Loucy (cell line): Measurements from ENCODE around the gene CRYBA4.
A peak's percentile ranks its signal among the peaks of the same experiment; 100 is the strongest.

Experiments used
- H2AFZ ChIP-seq: fragments of 200-600 bp; sonication (generic); 2 replicates; pipeline ENCODE4 v1.6.0; 2016; ENCODE audit warnings: antibody characterized with exemption, mild to moderate bottlenecking, low read length, moderate library complexity
- H3F3A ChIP-seq: fragments of 200-600 bp; 2 replicates; pipeline ENCODE4 v1.6.0; 2016; ENCODE audit warnings: antibody characterized with exemption, low read depth, mild to moderate bottlenecking
- H3K27me3 ChIP-seq: fragments of 200-600 bp; sonication (generic); 2 replicates; pipeline ENCODE4 v1.6.1; 2014; ENCODE audit warnings: low read length, mild to moderate bottlenecking; ENCODE audit not compliant: insufficient read depth, poor library complexity, severe bottlenecking
- H3K36me3 ChIP-seq: fragments of 200-600 bp; sonication (generic); 2 replicates; pipeline ENCODE4 v1.6.1; 2016; ENCODE audit warnings: low read length; ENCODE audit not compliant: insufficient read depth
- H3K4me1 ChIP-seq: fragments of 200-600 bp; sonication (generic); 2 replicates; pipeline ENCODE4 v1.5.1; 2014; ENCODE audit warnings: low read length, mild to moderate bottlenecking; ENCODE audit not compliant: insufficient read depth, poor library complexity, severe bottlenecking
- H3K4me2 ChIP-seq: fragments of 200-600 bp; sonication (generic); 2 replicates; pipeline ENCODE4 v1.6.0; 2014; ENCODE audit warnings: antibody characterized with exemption, low read length, low read depth, mild to moderate bottlenecking; ENCODE audit not compliant: poor library complexity, severe bottlenecking
- H3K4me3 ChIP-seq: fragments of 200-600 bp; sonication (generic); 2 replicates; pipeline ENCODE4 v1.5.1; 2014; ENCODE audit warnings: low read length, mild to moderate bottlenecking, mixed read lengths; ENCODE audit not compliant: poor library complexity, severe bottlenecking
- H3K79me2 ChIP-seq: fragments of 200-600 bp; sonication (generic); 2 replicates; pipeline ENCODE4 v1.6.1; 2014; ENCODE audit warnings: low read length; ENCODE audit not compliant: insufficient read depth
- H3K9ac ChIP-seq: fragments of 200-600 bp; sonication (generic); 2 replicates; pipeline ENCODE4 v1.6.0; 2014; ENCODE audit warnings: mild to moderate bottlenecking, low read depth, low read length, moderate library complexity; ENCODE audit not compliant: poor library complexity, severe bottlenecking
- H3K9me2 ChIP-seq: fragments of 200-600 bp; sonication (generic); replicated peaks from 2 replicates; pipeline ENCODE4 v1.6.1; 2016; ENCODE audit warnings: low read depth, low read length, mixed read lengths
- H3K9me3 ChIP-seq: fragments of 200-600 bp; sonication (generic); 2 replicates; pipeline ENCODE4 v1.6.1; 2014; ENCODE audit warnings: mild to moderate bottlenecking, antibody characterized with exemption, low read length, low read depth; ENCODE audit not compliant: insufficient read depth
- H4K20me1 ChIP-seq: fragments of 200-600 bp; sonication (generic); 2 replicates; pipeline ENCODE4 v1.6.0; 2014; ENCODE audit warnings: antibody characterized with exemption, low read length, mild to moderate bottlenecking; ENCODE audit not compliant: insufficient read depth, poor library complexity, severe bottlenecking
- EZH2phosphoT487 ChIP-seq: fragments of 200-600 bp; IDR thresholded peaks from 2 replicates; pipeline ENCODE4 v1.6.1; 2018; ENCODE audit warnings: antibody characterized with exemption, mild to moderate bottlenecking, moderate library complexity, borderline replicate concordance
- TF ChIP-seq, protein P1 (sequence below): fragments of 200-600 bp; sonication (generic); conservative IDR thresholded peaks from 2 replicates; pipeline ENCODE4 v1.5.1; 2014; ENCODE audit warnings: mild to moderate bottlenecking, antibody characterized with exemption, low read length

The CRYBA4 gene

DNA sequence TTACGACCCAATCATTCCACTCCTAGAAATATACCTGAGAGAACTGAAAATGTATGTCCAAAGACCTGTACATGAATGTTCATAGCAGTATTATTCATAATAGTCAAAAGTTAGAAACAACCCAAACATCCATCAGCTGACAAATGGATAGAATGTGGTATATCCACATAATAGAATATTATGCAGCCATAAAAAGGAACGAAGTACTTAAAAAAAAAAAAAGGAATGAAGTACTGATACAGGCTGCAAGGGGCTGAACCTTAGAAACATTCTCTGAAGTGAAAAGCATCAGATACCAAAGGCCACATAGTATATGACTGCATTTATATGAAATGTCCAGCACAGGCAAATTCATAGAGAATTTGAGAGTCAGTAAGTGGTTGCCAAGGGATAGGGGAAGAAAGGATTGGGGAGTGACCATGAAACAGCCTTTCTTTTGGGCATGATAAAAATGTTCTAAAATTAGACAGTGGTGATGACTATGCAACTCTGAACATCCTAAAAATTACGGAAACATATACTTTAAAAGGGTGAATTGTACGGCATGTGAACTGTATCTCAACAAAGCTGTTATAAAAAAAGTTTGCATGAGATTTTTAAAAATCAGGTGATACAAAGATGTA is 33.7 kb upstream of the CRYBA4 start:
- no peaks in the 10 kb centered on the region for H3K27me3 ChIP-seq
- peaks cover 25% of the 10 kb centered on the region for H3K79me2 ChIP-seq
- H3K36me3 ChIP-seq: no peaks in the 10 kb centered on the region
- no peak overlapping the region for H3K9ac ChIP-seq
- H3F3A ChIP-seq: 0 out of 2 replicates have a peak, but pooled peaks cover 3% of the 10 kb centered on the region
- no peak overlapping the region for H3K4me3 ChIP-seq
- H3K9me3 ChIP-seq: no peaks in the 10 kb centered on the region
- H4K20me1 ChIP-seq: peaks cover 6% of the 10 kb centered on the region
- peaks cover 43% of the 10 kb centered on the region for H3K4me1 ChIP-seq
- H3K9me2 ChIP-seq: no peaks in the 10 kb centered on the region
- H3K4me2 ChIP-seq: peak overlapping the region; percentile 75
- no peak overlapping the region for H2AFZ ChIP-seq
- TF ChIP-seq, protein P1, sequence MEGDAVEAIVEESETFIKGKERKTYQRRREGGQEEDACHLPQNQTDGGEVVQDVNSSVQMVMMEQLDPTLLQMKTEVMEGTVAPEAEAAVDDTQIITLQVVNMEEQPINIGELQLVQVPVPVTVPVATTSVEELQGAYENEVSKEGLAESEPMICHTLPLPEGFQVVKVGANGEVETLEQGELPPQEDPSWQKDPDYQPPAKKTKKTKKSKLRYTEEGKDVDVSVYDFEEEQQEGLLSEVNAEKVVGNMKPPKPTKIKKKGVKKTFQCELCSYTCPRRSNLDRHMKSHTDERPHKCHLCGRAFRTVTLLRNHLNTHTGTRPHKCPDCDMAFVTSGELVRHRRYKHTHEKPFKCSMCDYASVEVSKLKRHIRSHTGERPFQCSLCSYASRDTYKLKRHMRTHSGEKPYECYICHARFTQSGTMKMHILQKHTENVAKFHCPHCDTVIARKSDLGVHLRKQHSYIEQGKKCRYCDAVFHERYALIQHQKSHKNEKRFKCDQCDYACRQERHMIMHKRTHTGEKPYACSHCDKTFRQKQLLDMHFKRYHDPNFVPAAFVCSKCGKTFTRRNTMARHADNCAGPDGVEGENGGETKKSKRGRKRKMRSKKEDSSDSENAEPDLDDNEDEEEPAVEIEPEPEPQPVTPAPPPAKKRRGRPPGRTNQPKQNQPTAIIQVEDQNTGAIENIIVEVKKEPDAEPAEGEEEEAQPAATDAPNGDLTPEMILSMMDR: no peak
- no peak for TF ChIP-seq EZH2phosphoT487

DNA sequence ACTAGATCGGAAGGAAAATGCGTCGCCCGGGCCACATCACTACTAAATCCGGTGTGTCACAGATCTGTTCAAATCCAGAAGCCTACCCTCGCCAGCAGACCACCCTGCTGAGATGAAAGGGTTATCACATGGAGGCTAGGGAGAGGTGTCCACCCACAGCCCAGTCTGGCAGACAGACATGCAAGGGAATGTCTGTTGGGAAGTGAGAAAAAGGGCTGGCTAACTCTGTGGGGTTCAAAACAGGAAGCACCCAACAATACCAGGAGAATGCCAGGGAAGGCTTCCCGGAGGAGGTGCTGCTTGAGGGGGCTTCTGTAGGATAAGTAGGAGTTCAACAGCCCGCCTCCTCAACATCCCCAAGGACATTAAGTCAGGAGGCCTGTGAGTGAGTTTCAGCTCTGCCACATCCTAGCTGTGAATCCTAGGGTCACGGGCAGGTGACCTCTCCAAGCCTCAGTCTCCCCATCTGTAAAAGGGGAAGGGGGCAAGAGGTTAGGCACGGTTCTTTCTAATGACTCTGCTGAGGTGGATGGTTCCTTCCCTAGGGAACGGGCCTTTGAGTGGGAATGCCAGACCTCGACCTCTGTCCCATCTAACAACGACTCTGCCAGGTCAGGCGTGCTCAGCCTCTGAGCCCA is 32.9 kb upstream of the CRYBA4 start:
- Histone ChIP-seq H3K27me3 (no peaks in the 10 kb centered on the region), H3K9ac (peak overlapping the region; percentile 78), H3K4me2 (peak overlapping the region; percentile 75), H3K4me1 (peaks cover 45% of the 10 kb centered on the region), H3K36me3 (no peaks in the 10 kb centered on the region), H4K20me1 (peaks cover 6% of the 10 kb centered on the region), H3K9me3 (no peaks in the 10 kb centered on the region), H3K79me2 (peaks cover 23% of the 10 kb centered on the region), H3K4me3 (peak overlapping the region; percentile 84), H2AFZ (no peak overlapping the region), H3K9me2 (no peaks in the 10 kb centered on the region), H3F3A (0 out of 2 replicates have a peak, but pooled peaks cover 3% of the 10 kb centered on the region)
- TF ChIP-seq EZH2phosphoT487: no peak
- TF ChIP-seq, protein P1: no peak

DNA sequence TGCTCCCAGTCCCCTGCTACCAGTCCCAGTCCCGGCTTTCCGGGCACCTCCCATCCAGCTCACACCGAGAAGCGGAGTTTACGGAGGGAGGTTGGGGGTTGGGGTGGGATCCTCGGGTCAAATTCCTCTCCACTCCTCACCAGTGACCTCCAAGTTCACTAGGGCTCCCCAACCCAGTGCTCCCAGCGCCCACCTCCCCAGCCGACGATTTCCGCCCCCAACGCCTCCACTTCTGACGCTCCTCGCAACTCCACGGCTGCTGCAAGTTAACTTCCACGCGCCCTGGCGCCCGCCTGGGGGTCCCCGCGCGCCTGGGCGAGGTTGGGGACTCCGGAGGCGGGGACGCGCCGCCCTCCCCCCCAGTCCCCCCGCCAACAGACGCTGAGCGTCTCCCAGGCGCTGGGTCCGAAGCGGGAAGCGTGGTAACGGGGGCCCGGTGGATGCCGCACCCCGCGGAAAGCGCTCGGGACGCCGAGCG is 32.4 kb upstream of the CRYBA4 start:
- Histone ChIP-seq H2AFZ (peak overlapping the region; percentile 61; the same call in 1 of the 2 replicates), H3F3A (0 out of 2 replicates have a peak, but pooled peaks cover 3% of the 10 kb centered on the region), H4K20me1 (peaks cover 6% of the 10 kb centered on the region), H3K9ac (peak overlapping the region; percentile 78), H3K9me2 (no peaks in the 10 kb centered on the region), H3K9me3 (no peaks in the 10 kb centered on the region), H3K36me3 (no peaks in the 10 kb centered on the region), H3K4me3 (peak overlapping the region; percentile 84), H3K4me1 (peaks cover 48% of the 10 kb centered on the region), H3K4me2 (peak overlapping the region; percentile 75), H3K27me3 (no peaks in the 10 kb centered on the region), H3K79me2 (peaks cover 19% of the 10 kb centered on the region)
- TF ChIP-seq, protein P1: no peak
- TF ChIP-seq EZH2phosphoT487: no peak
